Loucy (cell line): ENCODE measurements around the gene SIPA1L3.

ENCODE experiments used
- H2AFZ ChIP-seq: fragments of 200-600 bp; sonication (generic); 2 replicates; pipeline ENCODE4 v1.6.0; 2016; ENCODE audit warnings: antibody characterized with exemption, mild to moderate bottlenecking, low read length, moderate library complexity
- H3F3A ChIP-seq: fragments of 200-600 bp; 2 replicates; pipeline ENCODE4 v1.6.0; 2016; ENCODE audit warnings: antibody characterized with exemption, low read depth, mild to moderate bottlenecking
- H3K27me3 ChIP-seq: fragments of 200-600 bp; sonication (generic); 2 replicates; pipeline ENCODE4 v1.6.1; 2014; ENCODE audit warnings: low read length, mild to moderate bottlenecking; ENCODE audit not compliant: insufficient read depth, poor library complexity, severe bottlenecking
- H3K36me3 ChIP-seq: fragments of 200-600 bp; sonication (generic); 2 replicates; pipeline ENCODE4 v1.6.1; 2016; ENCODE audit warnings: low read length; ENCODE audit not compliant: insufficient read depth
- H3K4me1 ChIP-seq: fragments of 200-600 bp; sonication (generic); 2 replicates; pipeline ENCODE4 v1.5.1; 2014; ENCODE audit warnings: low read length, mild to moderate bottlenecking; ENCODE audit not compliant: insufficient read depth, poor library complexity, severe bottlenecking
- H3K4me2 ChIP-seq: fragments of 200-600 bp; sonication (generic); 2 replicates; pipeline ENCODE4 v1.6.0; 2014; ENCODE audit warnings: antibody characterized with exemption, low read length, low read depth, mild to moderate bottlenecking; ENCODE audit not compliant: poor library complexity, severe bottlenecking
- H3K4me3 ChIP-seq: fragments of 200-600 bp; sonication (generic); 2 replicates; pipeline ENCODE4 v1.5.1; 2014; ENCODE audit warnings: low read length, mild to moderate bottlenecking, mixed read lengths; ENCODE audit not compliant: poor library complexity, severe bottlenecking
- H3K79me2 ChIP-seq: fragments of 200-600 bp; sonication (generic); 2 replicates; pipeline ENCODE4 v1.6.1; 2014; ENCODE audit warnings: low read length; ENCODE audit not compliant: insufficient read depth
- H3K9ac ChIP-seq: fragments of 200-600 bp; sonication (generic); 2 replicates; pipeline ENCODE4 v1.6.0; 2014; ENCODE audit warnings: mild to moderate bottlenecking, low read depth, low read length, moderate library complexity; ENCODE audit not compliant: poor library complexity, severe bottlenecking
- H3K9me2 ChIP-seq: fragments of 200-600 bp; sonication (generic); replicated peaks from 2 replicates; pipeline ENCODE4 v1.6.1; 2016; ENCODE audit warnings: low read depth, low read length, mixed read lengths
- H3K9me3 ChIP-seq: fragments of 200-600 bp; sonication (generic); 2 replicates; pipeline ENCODE4 v1.6.1; 2014; ENCODE audit warnings: mild to moderate bottlenecking, antibody characterized with exemption, low read length, low read depth; ENCODE audit not compliant: insufficient read depth
- H4K20me1 ChIP-seq: fragments of 200-600 bp; sonication (generic); 2 replicates; pipeline ENCODE4 v1.6.0; 2014; ENCODE audit warnings: antibody characterized with exemption, low read length, mild to moderate bottlenecking; ENCODE audit not compliant: insufficient read depth, poor library complexity, severe bottlenecking
- CTCF ChIP-seq: fragments of 200-600 bp; sonication (generic); conservative IDR thresholded peaks from 2 replicates; pipeline ENCODE4 v1.5.1; 2014; ENCODE audit warnings: mild to moderate bottlenecking, antibody characterized with exemption, low read length
- EZH2phosphoT487 ChIP-seq: fragments of 200-600 bp; IDR thresholded peaks from 2 replicates; pipeline ENCODE4 v1.6.1; 2018; ENCODE audit warnings: antibody characterized with exemption, mild to moderate bottlenecking, moderate library complexity, borderline replicate concordance

SIPA1L3 gene

GRCh38 chr19:37902668-37903067 lies 4.3 kb upstream of the SIPA1L3 start:
- H3K4me3 ChIP-seq, result no peak overlapping the region
- peaks cover 3% of the 10 kb centered on the region for H4K20me1 ChIP-seq
- peaks cover 4% of the 10 kb centered on the region; the same call in 1 of the 2 replicates for H3F3A ChIP-seq
- TF ChIP-seq EZH2phosphoT487 (no peak), CTCF (peak; percentile 91)
- no peaks in the 10 kb centered on the region for H3K9me2 ChIP-seq
- H3K9me3 ChIP-seq, result no peaks in the 10 kb centered on the region
- peaks cover 6% of the 10 kb centered on the region for H3K79me2 ChIP-seq
- no peaks in the 10 kb centered on the region for H3K27me3 ChIP-seq
- no peak overlapping the region for H2AFZ ChIP-seq
- H3K4me2 ChIP-seq, result no peak overlapping the region
- H3K4me1 ChIP-seq, result peaks cover 17% of the 10 kb centered on the region
- no peaks in the 10 kb centered on the region for H3K36me3 ChIP-seq
- H3K9ac ChIP-seq, result no peak overlapping the region

GRCh38 chr19:37903096-37903495 lies 3.9 kb upstream of the SIPA1L3 start:
- Histone ChIP-seq H3K9ac (no peak overlapping the region), H3F3A (peaks cover 4% of the 10 kb centered on the region; the same call in 1 of the 2 replicates), H3K9me3 (no peaks in the 10 kb centered on the region), H3K79me2 (peaks cover 11% of the 10 kb centered on the region), H3K4me1 (peaks cover 21% of the 10 kb centered on the region), H3K4me3 (no peak overlapping the region), H3K36me3 (no peaks in the 10 kb centered on the region), H2AFZ (no peak overlapping the region), H3K9me2 (no peaks in the 10 kb centered on the region), H4K20me1 (peaks cover 7% of the 10 kb centered on the region), H3K4me2 (no peak overlapping the region), H3K27me3 (no peaks in the 10 kb centered on the region)
- TF ChIP-seq EZH2phosphoT487, result no peak
- TF ChIP-seq CTCF, result no peak

GRCh38 chr19:37905946-37906868 lies 801 bp upstream of the SIPA1L3 start, which contains the start of gene WDR87:
WDR87 (minus strand) TSS chr19:37906594; CDS start chr19:37898239, 8,355 bp downstream.
- no peaks in the 10 kb centered on the region for H3F3A ChIP-seq
- no peaks in the 10 kb centered on the region for H3K36me3 ChIP-seq
- peaks cover 29% of the 10 kb centered on the region for H3K4me1 ChIP-seq
- TF ChIP-seq CTCF (peak; percentile 15; the same call in 1 of the 2 replicates), EZH2phosphoT487 (no peak)
- peak within 1 kb of the TSS; percentile 99 for H2AFZ ChIP-seq
- H3K4me2 ChIP-seq, result peak within 1 kb of the TSS; percentile 93
- peak within 1 kb of the TSS; percentile 87 for H3K9ac ChIP-seq
- H3K27me3 ChIP-seq, result no peaks in the 10 kb centered on the region
- peaks cover 12% of the 10 kb centered on the region for H4K20me1 ChIP-seq
- peak within 1 kb of the TSS; percentile 92 for H3K4me3 ChIP-seq
- peaks cover 37% of the 10 kb centered on the region for H3K79me2 ChIP-seq
- no peaks in the 10 kb centered on the region for H3K9me2 ChIP-seq
- no peaks in the 10 kb centered on the region for H3K9me3 ChIP-seq
